GM12874 (cell line): ENCODE data around the gene ADAP2.

Experiments
- TF ChIP-seq, protein P1 (sequence below): IDR thresholded peaks from 2 replicates; pipeline ENCODE4 v1.5.1; 2011; ENCODE audit warnings: low read depth, mild to moderate bottlenecking, control low read depth, low read length, moderate library complexity; ENCODE audit not compliant: insufficient read depth

The ADAP2 gene

DNA sequence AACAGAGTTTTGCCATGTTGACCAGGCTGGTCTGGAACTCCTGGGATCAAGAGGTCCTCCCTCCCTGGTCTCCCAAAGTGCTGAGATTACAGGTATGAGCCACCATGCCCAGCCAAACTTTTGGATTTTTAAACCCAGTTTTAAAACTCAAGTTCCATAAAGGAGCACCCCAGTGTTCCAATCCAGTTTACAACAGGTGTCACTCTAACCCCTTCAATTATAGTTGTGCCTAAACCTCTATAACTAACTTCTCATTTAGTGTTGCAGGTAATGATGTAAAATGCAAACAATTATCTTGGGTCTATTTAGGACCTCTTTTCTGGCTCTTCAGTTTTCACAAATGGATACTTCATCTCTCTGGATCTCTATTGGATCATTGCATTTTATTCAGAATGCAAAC, 7.8 kb upstream of the ADAP2 start:
- TF ChIP-seq, protein P1, sequence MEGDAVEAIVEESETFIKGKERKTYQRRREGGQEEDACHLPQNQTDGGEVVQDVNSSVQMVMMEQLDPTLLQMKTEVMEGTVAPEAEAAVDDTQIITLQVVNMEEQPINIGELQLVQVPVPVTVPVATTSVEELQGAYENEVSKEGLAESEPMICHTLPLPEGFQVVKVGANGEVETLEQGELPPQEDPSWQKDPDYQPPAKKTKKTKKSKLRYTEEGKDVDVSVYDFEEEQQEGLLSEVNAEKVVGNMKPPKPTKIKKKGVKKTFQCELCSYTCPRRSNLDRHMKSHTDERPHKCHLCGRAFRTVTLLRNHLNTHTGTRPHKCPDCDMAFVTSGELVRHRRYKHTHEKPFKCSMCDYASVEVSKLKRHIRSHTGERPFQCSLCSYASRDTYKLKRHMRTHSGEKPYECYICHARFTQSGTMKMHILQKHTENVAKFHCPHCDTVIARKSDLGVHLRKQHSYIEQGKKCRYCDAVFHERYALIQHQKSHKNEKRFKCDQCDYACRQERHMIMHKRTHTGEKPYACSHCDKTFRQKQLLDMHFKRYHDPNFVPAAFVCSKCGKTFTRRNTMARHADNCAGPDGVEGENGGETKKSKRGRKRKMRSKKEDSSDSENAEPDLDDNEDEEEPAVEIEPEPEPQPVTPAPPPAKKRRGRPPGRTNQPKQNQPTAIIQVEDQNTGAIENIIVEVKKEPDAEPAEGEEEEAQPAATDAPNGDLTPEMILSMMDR, result no peak

DNA sequence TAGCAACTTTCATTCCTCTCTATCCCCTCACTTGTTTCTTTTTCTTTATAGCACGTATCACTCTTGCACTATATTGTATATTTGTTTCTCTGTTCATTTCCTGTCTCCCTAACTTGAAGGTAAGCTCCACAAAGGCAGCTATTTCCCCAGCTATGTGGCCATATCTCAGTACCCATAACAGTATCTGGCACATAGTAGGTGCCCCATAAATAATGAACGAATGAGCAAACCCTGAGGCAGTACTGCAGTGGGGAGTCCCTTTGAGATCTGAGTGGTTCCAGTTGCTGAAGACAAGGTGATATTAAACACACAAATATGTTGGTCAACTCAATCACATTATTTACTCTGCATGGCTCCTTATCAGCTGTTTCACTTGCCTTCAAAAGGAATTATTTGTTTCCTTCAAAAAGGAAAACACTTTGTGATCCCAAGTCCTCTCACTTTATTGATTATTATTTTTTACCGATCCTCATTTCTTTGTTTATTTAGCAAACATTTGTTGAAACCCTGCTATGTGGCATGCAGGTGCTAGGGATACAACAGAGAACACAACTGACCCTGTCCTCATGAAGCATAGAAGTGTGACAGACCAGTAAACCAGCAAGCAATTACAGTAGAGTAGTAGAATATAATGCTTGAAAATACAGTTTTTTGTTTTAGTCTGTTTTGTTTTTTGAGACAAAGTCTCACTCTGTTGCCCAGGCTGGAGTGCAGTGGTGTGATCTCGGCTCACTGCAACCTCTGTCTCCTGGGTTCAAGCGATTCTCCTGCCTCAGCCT, 5.7 kb upstream of the ADAP2 start:
- TF ChIP-seq, protein P1, result no peak

DNA sequence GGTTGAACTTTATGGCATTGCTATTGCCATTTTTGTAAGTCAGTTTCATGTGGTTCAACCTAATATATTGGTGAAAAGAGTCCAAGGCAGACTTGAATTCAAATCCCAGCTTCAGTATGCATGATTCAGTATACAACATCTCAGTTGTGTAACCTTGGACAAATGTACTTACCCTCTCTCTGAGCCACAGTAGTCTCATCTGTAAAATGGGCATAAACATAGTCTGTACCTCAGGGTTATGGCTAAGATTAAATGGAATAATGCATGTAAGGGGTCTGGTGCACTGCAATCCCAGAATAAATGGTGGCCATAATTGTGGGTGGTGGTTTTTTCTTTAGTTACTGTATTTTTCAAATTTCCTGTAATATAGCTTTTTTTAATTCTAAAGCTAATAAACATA, 4.7 kb upstream of the ADAP2 start:
- TF ChIP-seq, protein P1, result no peak

DNA sequence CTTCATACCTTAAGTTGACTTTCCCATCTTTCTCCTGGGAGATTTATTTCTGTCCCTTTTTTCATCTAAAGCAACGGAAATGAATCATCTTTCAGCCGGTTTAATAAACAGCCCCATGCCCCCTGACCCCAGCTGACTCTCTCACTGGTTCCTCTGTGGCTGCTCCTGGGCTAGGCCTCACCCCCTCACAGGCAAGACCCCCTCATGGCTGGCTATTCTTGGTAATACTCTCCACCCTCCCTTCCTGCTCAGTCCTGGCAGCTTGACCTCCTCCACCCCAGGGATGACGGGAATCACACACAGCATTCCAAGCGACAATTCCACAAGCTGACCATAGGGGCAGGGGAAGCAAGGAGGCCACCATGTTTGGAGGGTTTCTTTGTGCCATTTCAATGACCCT, 1.5 kb upstream of the ADAP2 start:
- TF ChIP-seq, protein P1, result no peak

DNA sequence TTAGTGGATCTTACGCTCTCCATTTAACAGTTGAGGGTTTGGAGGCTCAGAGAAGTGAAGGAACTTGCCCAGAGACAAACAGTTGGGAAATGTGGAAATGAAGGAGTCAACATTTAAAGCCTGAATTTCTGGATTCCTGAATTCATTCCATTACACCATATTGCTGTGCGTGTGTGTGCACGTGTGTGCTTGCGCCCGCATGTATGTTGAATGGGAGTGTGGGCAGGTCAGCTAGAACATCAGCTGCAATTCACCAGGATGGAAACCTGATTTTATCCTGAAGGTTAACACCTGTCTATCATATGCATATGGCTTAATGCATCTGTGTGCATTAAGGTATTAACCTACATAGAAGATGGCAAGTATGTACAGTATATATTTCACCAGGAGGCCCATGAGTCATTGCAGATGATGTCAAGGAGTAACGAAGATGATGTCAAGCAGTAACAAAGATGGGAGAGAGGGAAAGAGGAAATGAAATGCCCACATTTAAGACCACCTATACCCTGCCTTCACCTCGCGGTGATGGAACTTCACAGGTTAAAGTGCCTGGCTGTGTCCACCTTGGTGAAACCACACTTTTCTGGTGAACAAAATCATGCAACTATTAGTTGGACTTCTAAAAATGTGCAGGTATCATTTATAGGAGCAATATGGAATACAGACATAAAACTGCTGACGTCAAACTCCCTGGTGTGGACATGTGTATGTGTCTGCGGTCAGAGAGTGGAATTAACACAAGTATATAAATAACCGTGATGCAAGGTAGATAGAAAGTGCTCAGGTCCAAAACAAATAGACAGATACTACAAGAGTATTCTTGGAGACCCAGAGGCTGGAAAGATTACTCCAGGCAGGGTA, 832 bp upstream of the ADAP2 start:
- TF ChIP-seq, protein P1, result no peak

DNA sequence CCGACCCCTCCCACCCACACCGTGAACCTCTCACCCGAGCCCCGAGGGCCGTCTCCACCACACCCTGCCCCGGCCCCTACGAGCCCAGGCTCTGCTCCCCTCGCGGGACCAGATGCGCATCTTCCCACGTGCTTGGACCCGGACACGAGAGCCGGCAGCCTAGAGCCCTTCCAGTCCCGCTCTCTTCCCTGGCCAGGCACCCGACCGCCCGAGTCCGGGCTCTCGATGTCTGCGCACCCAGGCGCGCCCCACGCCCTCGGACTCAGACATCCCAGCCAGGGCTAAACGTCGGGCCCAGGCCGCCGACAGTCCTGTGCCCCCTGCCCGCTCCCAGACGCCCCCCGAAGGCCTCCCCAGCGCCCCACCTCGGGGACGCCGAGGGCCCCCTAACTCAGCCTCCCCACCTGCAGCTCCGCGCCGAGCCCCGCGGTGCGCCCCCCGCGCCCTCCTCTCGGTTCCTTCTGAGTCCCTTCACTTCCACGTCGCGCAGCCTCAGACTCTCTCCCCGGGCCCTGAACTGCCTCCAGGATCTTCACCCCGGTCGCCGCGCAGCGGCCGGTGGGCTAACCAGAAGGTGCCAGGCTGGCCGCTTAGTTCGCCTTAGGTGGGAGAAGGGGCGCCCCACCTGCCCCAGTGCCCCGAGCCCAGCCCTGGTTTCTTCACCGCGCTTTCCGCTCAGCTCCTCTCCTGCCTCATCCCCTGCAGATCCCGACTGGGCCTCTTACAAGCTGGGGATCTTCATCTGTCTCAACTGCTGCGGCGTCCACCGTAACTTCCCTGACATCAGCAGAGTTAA, 688 bp downstream of the ADAP2 start:
- TF ChIP-seq, protein P1, result no peak

DNA sequence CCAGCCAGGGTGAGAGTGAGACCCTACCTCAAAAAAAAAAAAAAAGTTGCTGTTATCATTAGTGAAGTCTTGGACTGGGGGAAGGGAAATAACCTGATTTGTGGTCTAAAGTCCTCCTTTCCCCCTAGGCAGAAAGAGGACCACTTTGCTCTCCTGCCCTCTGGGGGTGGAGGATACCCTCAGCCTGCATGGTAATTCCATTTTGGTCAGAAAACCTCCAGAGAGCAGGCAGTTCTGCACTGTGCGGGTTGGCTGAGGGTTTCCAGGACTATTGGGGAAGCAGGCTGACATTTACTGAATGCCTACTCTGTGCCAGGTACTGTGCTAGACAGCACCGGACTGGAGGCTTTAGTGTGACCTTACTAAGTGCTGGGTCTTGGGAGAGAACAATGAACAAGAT, 2.6 kb downstream of the ADAP2 start:
- TF ChIP-seq, protein P1, result no peak
